Prostate gland (tissue), 2 donors: ENCODE measurements around the gene STAT2.

Experiments used
- POLR2A ChIP-seq: fragments of 450-650 bp; IDR thresholded peaks from one replicate; pipeline ENCODE4 v1.6.1; 2016; ENCODE audit warnings: antibody characterized with exemption, mild to moderate bottlenecking
- POLR2AphosphoS5 ChIP-seq: sonication (generic); formaldehyde crosslinking; IDR thresholded peaks from one replicate; pipeline ENCODE4 v1.6.1; 2017; ENCODE audit warnings: antibody characterized with exemption
- TF ChIP-seq, protein P1 (sequence below), 4 experiments: fragments of 200-600 bp in 2 of 4; fragments of 450-650 bp in 2 of 4; sonication (generic) in 2 of 4; IDR thresholded peaks; 1 replicate in 3 of 4; 2 replicates in 1 of 4; pipeline ENCODE4 v1.5.1; 2016 to 2019; ENCODE audit warnings: antibody characterized with exemption in 4 of 4, mild to moderate bottlenecking in 2 of 4, moderate library complexity in 2 of 4

DNA sequence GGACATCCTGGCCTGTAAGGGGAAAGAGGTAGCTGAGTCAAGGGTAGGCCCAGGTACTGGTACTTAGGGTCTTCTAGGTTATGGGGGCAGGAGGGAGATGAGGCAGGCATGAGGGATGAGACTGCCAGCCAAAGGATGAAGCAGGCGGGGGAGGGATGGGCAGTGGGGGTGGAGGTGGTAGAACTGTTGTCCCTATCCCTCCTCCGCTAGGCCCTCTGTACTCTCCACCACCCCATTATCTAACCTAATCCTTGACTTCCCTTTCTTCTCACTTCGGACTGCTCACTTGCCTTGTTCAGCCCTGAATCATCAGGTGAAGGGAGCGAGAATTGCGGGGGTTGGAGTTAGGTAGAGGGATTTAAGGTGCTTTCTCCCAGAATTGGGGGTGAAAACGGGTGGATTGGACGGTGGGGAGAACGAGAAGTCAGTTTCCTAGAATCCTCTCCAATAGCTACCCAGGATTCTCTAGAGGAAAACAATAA lies 26.7 kb downstream of the STAT2 start:
- TF ChIP-seq, protein P1, sequence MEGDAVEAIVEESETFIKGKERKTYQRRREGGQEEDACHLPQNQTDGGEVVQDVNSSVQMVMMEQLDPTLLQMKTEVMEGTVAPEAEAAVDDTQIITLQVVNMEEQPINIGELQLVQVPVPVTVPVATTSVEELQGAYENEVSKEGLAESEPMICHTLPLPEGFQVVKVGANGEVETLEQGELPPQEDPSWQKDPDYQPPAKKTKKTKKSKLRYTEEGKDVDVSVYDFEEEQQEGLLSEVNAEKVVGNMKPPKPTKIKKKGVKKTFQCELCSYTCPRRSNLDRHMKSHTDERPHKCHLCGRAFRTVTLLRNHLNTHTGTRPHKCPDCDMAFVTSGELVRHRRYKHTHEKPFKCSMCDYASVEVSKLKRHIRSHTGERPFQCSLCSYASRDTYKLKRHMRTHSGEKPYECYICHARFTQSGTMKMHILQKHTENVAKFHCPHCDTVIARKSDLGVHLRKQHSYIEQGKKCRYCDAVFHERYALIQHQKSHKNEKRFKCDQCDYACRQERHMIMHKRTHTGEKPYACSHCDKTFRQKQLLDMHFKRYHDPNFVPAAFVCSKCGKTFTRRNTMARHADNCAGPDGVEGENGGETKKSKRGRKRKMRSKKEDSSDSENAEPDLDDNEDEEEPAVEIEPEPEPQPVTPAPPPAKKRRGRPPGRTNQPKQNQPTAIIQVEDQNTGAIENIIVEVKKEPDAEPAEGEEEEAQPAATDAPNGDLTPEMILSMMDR (IDR thresholded peaks at IDR 0.05): no peak
- TF ChIP-seq POLR2A: no peak
- TF ChIP-seq POLR2AphosphoS5: no peak
